HG02588 (cell line): Measurements from ENCODE around the gene MYOM1.

ENCODE experiments used
- ATAC-seq: cut with Tn5 transposase; IDR thresholded peaks from one replicate; pipeline ENCODE4 v1.9.1; 2021; ENCODE audit warnings: mild to moderate bottlenecking, moderate library complexity; ENCODE audit not compliant: unreplicated experiment

The MYOM1 gene

DNA sequence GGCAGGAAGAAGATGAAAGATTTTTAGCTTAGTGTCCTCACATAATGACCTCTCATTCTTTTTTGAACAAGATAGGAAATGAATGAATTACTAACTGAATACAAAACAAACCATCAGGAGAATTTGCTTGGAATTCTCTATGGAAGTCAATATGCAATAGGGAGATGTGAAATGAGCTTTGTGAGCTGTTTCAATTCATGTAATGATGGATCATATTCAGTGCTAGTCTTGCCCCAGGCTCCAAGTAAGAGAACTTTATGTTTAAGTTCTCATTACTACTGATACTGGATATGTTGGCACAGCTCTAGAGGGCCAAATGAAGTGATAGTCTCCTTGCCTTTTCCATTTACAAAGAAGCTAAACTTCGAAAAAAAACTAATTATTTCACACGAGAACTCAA is 29.2 kb downstream of the MYOM1 start:
- no peak for ATAC-seq

- ATAC-seq, result no peak
Observed at GRCh38 chr18:3189884-3190283, 29.9 kb downstream of the MYOM1 start.

GRCh38 chr18:3186678-3187658 is 32.8 kb downstream of the MYOM1 start:
- ATAC-seq, result no peak

- ATAC-seq, result no peak
Observed at GRCh38 chr18:3184275-3184963, 35.3 kb downstream of the MYOM1 start.

GRCh38 chr18:3183103-3183717 is 36.6 kb downstream of the MYOM1 start:
- ATAC-seq, result no peak

DNA sequence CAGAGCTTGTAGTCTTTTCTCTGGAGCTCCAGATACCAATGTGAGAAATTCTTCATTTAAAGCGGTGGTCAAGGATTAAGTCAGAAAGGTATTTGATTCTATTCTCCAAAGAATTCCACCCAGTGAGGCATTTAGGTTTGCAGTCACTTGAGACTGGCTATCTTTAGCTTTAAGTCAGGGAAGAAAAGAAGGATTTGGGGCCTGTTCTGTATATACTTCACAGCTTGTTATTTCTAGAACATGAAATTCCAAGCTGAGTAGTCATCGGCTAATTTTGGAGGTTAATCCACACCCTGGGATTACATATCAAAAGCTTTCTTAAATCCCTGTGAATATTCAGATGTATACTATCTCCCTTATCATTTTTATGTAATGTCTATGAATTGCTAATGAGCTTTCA is 39.4 kb downstream of the MYOM1 start:
- ATAC-seq, result no peak

DNA sequence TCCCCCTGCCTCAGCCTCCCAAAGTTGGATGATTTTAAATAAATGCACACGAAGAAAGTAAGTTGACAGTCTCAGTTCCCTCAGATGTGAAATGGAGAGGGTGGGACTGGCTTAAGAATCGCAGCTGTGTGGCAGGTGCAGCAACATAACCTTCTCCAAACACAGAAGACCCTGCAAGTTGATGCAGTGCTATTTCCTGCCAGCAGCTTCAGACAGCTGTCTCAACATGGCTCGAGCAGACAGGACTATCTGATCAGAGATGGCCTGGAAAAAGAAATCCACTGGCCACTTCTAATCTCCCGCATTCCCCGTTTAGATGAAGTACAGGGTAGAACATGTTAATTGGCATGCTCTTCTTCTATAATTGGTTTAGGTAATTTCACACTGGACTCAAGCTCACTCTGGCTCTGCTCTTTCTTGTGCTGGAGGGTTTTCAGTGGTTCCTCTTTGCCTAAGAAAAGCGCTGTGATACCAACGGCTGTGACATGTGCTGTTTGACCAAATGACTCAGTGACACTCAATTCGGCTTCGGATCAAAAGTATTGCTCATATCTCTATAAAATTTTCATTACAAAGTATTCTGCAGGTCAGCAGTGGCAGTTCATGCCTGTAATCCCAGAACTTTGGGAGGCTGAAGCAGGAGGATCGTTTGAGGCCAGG is 40.2 kb downstream of the MYOM1 start:
- no peak for ATAC-seq

GRCh38 chr18:3177902-3178687 is 41.7 kb downstream of the MYOM1 start:
- ATAC-seq, result peak; percentile 91

DNA sequence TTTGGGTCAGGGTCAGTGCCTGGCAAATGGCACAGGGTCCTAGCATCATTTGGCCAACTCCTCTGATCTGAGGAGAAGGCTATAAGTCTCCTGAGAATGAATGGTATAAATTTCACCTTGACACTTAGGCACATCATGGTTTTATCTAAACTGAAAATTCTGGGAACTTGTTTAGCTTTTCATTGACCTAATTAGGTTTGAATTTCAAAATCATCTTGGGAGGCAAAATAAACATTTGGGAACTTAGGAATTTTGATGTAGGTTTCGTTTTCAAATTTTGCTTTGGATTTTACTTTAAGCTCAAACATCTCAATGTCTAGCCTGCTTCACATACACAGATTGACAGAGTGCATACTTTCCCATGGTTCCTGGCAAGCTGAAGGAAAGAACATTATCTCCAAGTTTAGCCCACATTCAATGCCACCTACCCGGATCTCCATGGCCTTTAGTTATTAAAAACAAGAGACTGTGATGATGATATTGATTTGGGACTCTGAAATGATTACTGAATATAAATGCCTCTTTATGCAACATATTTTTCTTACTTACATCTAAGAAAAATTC is 44.5 kb downstream of the MYOM1 start:
- no peak for ATAC-seq

DNA sequence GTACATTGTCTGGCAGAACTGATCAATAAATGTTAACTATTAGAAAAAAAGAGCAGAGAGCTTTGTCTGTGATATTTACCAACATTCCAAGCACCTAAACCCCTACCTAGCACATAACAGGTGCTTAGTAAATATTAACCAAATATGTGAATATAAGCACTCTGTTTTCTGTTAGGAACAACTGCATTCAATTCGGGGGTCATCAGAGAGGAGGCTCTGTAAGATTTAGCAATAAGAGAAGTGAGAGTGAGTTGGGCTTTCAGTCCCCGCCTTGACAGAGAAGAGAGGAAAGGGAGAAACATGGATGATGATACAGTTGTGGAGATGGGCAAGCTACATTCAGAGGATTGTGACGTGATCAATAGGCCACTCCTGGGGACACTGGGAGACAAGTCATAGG is 47.7 kb downstream of the MYOM1 start:
- no peak for ATAC-seq

DNA sequence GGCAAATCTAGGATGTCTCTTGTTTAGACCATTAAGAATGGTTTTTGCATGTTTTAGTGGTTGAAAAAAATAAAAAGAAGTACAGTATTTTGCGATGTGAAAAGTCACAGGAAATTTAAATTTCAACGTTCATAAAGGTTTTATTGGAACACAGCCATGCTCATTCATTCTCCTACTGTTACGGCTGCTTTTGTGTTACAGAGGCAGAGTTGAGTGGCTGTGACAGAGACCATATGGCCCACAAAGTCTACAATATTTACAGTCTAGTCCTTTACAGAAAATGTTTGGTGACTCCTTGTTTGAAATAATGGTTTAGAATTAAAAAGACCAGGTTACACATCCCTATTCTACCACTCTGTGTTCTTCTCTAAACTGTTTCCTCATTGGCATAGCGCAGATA is 48.1 kb downstream of the MYOM1 start:
- no peak for ATAC-seq

DNA sequence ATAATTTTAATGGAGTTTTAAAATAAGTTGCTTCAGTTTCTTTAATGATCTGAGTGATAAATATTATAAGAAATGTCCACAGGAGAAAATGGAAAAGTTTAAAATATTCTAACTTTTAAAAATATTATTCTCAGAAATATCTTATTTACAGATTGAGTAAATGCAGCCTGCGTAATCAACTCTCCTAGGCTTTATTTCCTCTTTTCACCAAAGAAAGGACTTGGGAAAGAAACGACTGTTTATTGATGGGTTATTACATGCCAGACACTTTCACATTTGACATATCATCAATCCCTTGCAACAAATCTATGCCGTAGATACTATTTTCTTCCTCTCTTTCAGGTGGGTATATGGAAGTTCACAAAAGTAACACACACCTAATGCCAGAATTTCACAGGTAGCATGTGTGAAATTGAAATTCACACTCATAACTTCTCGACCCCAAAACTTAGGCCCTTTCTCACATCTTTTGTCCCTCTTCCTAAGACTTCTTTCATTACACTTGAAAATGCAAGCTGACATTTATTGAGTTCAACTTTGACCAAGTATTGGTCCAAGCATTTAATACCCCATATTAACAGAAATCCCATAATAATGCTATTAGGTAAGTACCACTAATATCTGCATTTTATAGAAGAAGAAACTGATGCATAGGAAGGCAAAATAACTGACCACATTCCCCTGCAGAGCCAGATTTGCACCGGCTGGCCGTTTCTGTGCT is 49.2 kb downstream of the MYOM1 start:
- ATAC-seq, result no peak

- no peak for ATAC-seq
Observed at GRCh38 chr18:3164381-3164780, 55.4 kb downstream of the MYOM1 start.

DNA sequence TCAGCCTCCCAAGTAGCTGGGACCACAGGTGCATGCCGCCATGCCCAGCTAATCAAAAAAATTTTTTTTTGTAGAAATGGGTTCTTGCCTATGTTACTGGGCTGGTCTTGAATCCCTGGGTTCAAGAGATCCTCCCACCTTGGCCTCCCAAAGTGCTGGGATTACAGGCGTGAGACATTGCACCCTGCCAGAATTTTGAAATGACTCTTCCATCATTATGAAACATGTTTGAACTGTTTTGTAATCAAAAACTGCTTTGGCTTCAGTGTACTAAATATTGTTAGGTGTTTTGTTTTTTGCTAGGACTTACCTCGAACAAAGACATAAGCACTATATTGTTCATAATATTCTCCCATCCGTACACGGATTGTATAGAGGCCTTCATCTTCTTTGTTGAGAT is 55.8 kb downstream of the MYOM1 start:
- ATAC-seq, result no peak

DNA sequence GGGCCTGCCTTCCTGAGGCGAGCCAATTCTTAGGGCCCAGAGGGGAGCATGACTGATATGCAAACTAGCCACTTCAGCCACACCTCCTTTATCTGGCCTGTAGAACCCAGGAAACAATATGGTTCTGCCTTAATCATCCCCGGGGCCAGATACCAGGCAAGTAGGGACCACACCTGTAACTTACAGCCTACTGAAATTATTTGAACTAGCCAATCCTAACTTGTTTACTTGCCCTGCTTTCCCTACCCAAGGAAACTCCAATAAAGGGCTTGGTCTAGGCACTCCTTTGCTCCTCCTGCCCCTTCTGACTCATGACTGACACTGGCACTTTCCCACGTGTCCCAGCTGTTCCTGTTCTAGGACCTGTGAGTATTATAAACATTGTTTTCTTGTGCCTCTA is 57.6 kb downstream of the MYOM1 start:
- ATAC-seq, result no peak

DNA sequence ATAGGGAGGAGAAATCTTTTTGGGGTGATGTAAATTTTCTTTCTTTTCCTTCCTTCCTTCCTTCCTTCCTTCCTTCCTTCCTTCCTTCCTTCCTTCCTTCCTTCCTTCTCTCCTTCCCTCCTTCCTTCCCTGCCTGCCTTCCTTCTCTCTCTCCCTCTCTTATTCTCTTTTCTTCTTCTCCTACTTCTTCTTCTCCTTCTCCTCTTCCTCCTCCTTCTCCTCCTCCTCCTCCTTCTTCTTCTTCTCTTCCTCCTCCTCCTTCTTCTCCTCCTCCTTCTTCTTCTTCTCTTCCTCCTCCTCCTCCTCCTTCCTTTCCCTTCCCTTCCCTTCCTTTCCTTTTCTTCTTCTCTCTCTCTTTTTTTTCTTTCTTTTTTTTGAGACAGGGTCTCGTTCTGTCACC is 59.9 kb downstream of the MYOM1 start:
- no peak for ATAC-seq

GRCh38 chr18:3157606-3158005 is 62.2 kb downstream of the MYOM1 start:
- ATAC-seq, result no peak

DNA sequence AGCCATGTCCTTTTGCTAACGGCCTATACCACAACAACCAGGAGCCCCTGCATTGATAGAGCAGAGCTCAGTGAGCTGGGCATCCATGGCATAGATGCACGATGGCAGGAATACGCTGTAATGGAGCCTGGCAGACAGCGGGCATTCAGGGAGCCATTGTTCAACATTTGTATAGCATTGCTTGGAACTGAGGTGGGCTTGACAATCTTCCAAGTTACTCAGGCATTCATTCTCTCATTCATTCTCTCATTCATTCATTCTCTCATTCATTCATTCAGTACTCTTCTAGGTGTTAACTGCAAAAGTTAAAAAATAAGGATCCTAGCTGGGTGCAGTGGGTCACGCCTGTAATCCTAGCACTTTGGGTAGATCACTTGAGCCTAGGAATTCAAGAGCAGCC is 62.7 kb downstream of the MYOM1 start:
- ATAC-seq, result no peak

DNA sequence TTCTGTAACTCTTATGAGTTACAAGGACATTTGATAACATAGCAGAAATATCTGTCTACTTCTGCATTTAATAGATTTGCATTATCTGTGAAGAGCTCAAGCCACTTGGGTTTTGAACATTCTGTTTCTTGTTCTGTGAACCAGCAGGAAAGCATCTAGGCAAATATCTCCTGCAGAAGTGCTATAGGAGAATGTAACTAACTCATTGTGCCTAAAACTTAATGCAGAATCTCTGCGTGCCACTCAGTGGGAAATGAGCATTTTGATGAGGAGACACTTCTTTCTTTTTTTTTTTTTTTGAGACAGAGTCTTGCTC is 63.5 kb downstream of the MYOM1 start:
- ATAC-seq, result no peak

- no peak for ATAC-seq
Observed at GRCh38 chr18:3154214-3154613, 65.6 kb downstream of the MYOM1 start.
